H1 (cell line): ENCODE results near the gene TSPAN5. TPM values are rescaled to one million over a fixed set of nuclear protein-coding genes. Genes with fewer than 3 reads are reported as not detected.

Experiments
- CTCF ChIA-PET: fragments of 300-600 bp; sonication (Branson Sonifier 250); formaldehyde crosslinking; loops from one replicate; lab custom pipeline; 2021; ENCODE audit not compliant: partially characterized antibody; lab: Charles Lee
- POLR2A ChIA-PET: fragments of 300-600 bp; sonication (Branson Sonifier 250); formaldehyde crosslinking; loops from one replicate; lab custom pipeline; 2021; ENCODE audit warnings: inconsistent platforms; ENCODE audit not compliant: partially characterized antibody; lab: Charles Lee
- DNase-seq, 2 experiments: peaks; one replicate each; pipeline versions ENCODE4 v3.0.0 to v3.0.0-alpha.2; 2010 to 2022; ENCODE audit warnings: low spot score in 2 of 2, low read depth in 1 of 2, mixed read lengths in 1 of 2
- FAIRE-seq: peaks from 2 replicates; lab custom pipeline; 2011; peaks lifted over from hg19 to GRCh38; lab: Jason Lieb, UNC
- H2AFZ ChIP-seq: 2 replicates; pipeline ENCODE4 v1.8.1; 2012; ENCODE audit warnings: low read length, inconsistent platforms
- H2AK5ac ChIP-seq: 2 replicates; pipeline ENCODE4 v1.6.1; 2013; ENCODE audit warnings: low read depth, low read length
- H2BK120ac ChIP-seq: replicated peaks from 2 replicates; pipeline ENCODE3; 2013; ENCODE audit warnings: low read depth, low read length, inconsistent platforms
- H2BK12ac ChIP-seq: 2 replicates; pipeline ENCODE4 v1.6.1; 2013; ENCODE audit warnings: low read depth, low read length
- H2BK15ac ChIP-seq: 2 replicates; pipeline ENCODE4 v1.6.1; 2013; ENCODE audit warnings: low read length
- H2BK20ac ChIP-seq: 2 replicates; pipeline ENCODE4 v1.6.1; 2013; ENCODE audit warnings: low read length
- H2BK5ac ChIP-seq: 2 replicates; pipeline ENCODE4 v1.6.1; 2013; ENCODE audit warnings: low read depth, low read length
- H3K14ac ChIP-seq: 2 replicates; pipeline ENCODE4 v1.6.1; 2013; ENCODE audit warnings: inconsistent platforms; ENCODE audit not compliant: insufficient read length
- H3K18ac ChIP-seq: 2 replicates; pipeline ENCODE4 v1.6.1; 2013; ENCODE audit warnings: low read length; ENCODE audit errors: extremely low read depth
- H3K23ac ChIP-seq: 2 replicates; pipeline ENCODE4 v1.6.1; 2013; ENCODE audit warnings: inconsistent platforms; ENCODE audit not compliant: insufficient read length
- H3K23me2 ChIP-seq: 2 replicates; pipeline ENCODE4 v1.6.1; 2013; ENCODE audit warnings: low read depth, low read length
- H3K27ac ChIP-seq: 2 replicates; pipeline ENCODE4 v1.6.1; 2011; ENCODE audit warnings: low read depth, low read length, inconsistent platforms
- H3K27me3 ChIP-seq, 4 experiments: replicated peaks in 1 of 4; 1 replicate in 1 of 4; 2 replicates in 3 of 4; pipeline versions ENCODE4 v1.6.1 to v1.8.1; 2011 to 2013; ENCODE audit warnings: low read length in 3 of 4, mild to moderate bottlenecking in 3 of 4, inconsistent platforms in 2 of 4, mixed read lengths in 2 of 4, moderate library complexity in 1 of 4; ENCODE audit not compliant: control insufficient read depth in 3 of 4, insufficient read depth in 3 of 4; ENCODE audit errors: extremely low read depth in 1 of 4
- H3K36me3 ChIP-seq, 4 experiments: 2 replicates each; pipeline versions ENCODE4 v1.6.1 to v1.8.1; 2011 to 2013; ENCODE audit warnings: mild to moderate bottlenecking in 4 of 4, low read length in 3 of 4, moderate library complexity in 2 of 4, control low read depth in 1 of 4, inconsistent platforms in 1 of 4; ENCODE audit not compliant: insufficient read depth in 4 of 4, control insufficient read depth in 2 of 4
- H3K4ac ChIP-seq: replicated peaks from 2 replicates; pipeline ENCODE3; 2013; ENCODE audit warnings: low read length, low read depth, mixed read lengths, inconsistent platforms; ENCODE audit not compliant: insufficient read length
- H3K4me1 ChIP-seq, 4 experiments: replicated peaks in 1 of 4; 1 replicate in 1 of 4; 2 replicates in 3 of 4; pipeline versions ENCODE4 v1.6.1 to v1.8.1; 2011 to 2013; ENCODE audit warnings: low read length in 3 of 4, inconsistent platforms in 2 of 4, mixed read lengths in 1 of 4; ENCODE audit not compliant: insufficient read depth in 4 of 4, control insufficient read depth in 3 of 4
- H3K4me2 ChIP-seq, 2 experiments: 2 replicates each; pipeline versions ENCODE4 v1.6.1 to v1.8.1; 2011 to 2013; ENCODE audit warnings: low read depth in 2 of 2, low read length in 2 of 2, control low read depth in 1 of 2, inconsistent platforms in 1 of 2, mild to moderate bottlenecking in 1 of 2; ENCODE audit not compliant: insufficient read depth in 1 of 2
- H3K4me3 ChIP-seq, 4 experiments: fragments of 200-600, 300-600 bp in 1 of 4; sonication (generic), shearing (Covaris generic), sonication (Bioruptor Twin) in 1 of 4; 2 replicates each; pipeline versions ENCODE4 v1.5.1 to v1.8.1; 2011 to 2016; ENCODE audit warnings: low read length in 4 of 4, low read depth in 3 of 4, control low read depth in 2 of 4, inconsistent platforms in 2 of 4, mild to moderate bottlenecking in 2 of 4, mixed read lengths in 1 of 4, moderate library complexity in 1 of 4; ENCODE audit not compliant: insufficient read depth in 2 of 4; ENCODE audit errors: extremely low read depth in 1 of 4
- H3K56ac ChIP-seq: replicated peaks from 2 replicates; pipeline ENCODE3; 2013; ENCODE audit warnings: low read depth, mild to moderate bottlenecking, mixed read lengths, low read length, inconsistent platforms; ENCODE audit not compliant: insufficient read length
- H3K79me1 ChIP-seq: 2 replicates; pipeline ENCODE4 v1.6.1; 2013; ENCODE audit warnings: low read depth, low read length, control low read depth
- H3K79me2 ChIP-seq, 2 experiments: 2 replicates each; pipeline versions ENCODE4 v1.6.1 to v1.8.1; 2012 to 2013; ENCODE audit warnings: low read length in 2 of 2, mild to moderate bottlenecking in 2 of 2, inconsistent platforms in 1 of 2; ENCODE audit not compliant: insufficient read depth in 2 of 2, control insufficient read depth in 1 of 2
- H3K9ac ChIP-seq, 4 experiments: replicated peaks in 1 of 4; 1 replicate in 1 of 4; 2 replicates in 3 of 4; pipeline versions ENCODE4 v1.6.1 to v1.8.1; 2011 to 2013; ENCODE audit warnings: low read depth in 3 of 4, low read length in 3 of 4, control low read depth in 2 of 4, mild to moderate bottlenecking in 2 of 4, moderate library complexity in 2 of 4, inconsistent platforms in 1 of 4; ENCODE audit errors: extremely low read depth in 1 of 4
- H3K9me3 ChIP-seq, 2 experiments: 2 replicates each; pipeline versions ENCODE4 v1.6.1 to v1.8.1; 2012 to 2013; ENCODE audit warnings: mild to moderate bottlenecking in 2 of 2, moderate library complexity in 2 of 2, control low read depth in 1 of 2, inconsistent platforms in 1 of 2, low read depth in 1 of 2, low read length in 1 of 2, mixed read lengths in 1 of 2; ENCODE audit not compliant: insufficient read depth in 2 of 2
- H4K20me1 ChIP-seq, 2 experiments: replicated peaks in 1 of 2; 2 replicates each; pipeline versions ENCODE3 to v1.8.1; 2011 to 2013; ENCODE audit warnings: inconsistent platforms in 2 of 2, low read length in 2 of 2, mild to moderate bottlenecking in 1 of 2; ENCODE audit not compliant: insufficient read depth in 2 of 2, control insufficient read depth in 1 of 2
- H4K5ac ChIP-seq: 2 replicates; pipeline ENCODE4 v1.6.1; 2013; ENCODE audit warnings: low read length, low read depth, mixed read lengths, inconsistent platforms; ENCODE audit not compliant: insufficient read length
- H4K8ac ChIP-seq: 2 replicates; pipeline ENCODE4 v1.8.0; 2013; ENCODE audit warnings: mild to moderate bottlenecking, moderate library complexity, low read length, inconsistent platforms; ENCODE audit not compliant: insufficient read depth; ENCODE audit errors: extremely low read depth
- H4K91ac ChIP-seq: replicated peaks from 2 replicates; pipeline ENCODE3; 2013; ENCODE audit warnings: low read length, mixed read lengths, inconsistent platforms; ENCODE audit not compliant: insufficient read length
- MAX ChIP-seq: IDR thresholded peaks from 2 replicates; pipeline ENCODE4 v1.6.1; 2012; ENCODE audit warnings: inconsistent platforms
- polyA plus RNA-seq, 7 experiments: library from polyadenylated mRNA; depleted of rRNA in 3 of 7; stranded (reverse) in 5 of 7; unstranded in 2 of 7; fragments of >200 nt in 5 of 7; fragments of 200-250 nt in 2 of 7; gene quantifications; 1 replicate in 5 of 7; 2 replicates in 1 of 7; 4 replicates in 1 of 7; pipeline versions ENCODE4 v1.2.1 to v1.2.3, GENCODE V29; 2011 to 2013; ENCODE audit warnings: missing spikeins in 2 of 7, mixed read lengths in 2 of 7
- total RNA-seq: library from RNA; stranded (reverse); fragmentation: NEBNext Ultra II Directional; extraction: Animal tissue kit (Norgen Biotek cat#: 25700); gene quantifications from 2 replicates; pipeline ENCODE4 v1.2.1, GENCODE V29; 2021

TSPAN5 gene
- total and polyA plus RNA-seq, 2 of the 8 experiments (the other 6 are each of a cell fraction or from before 2014, with no cell fraction given), result 17.6 to 21.2 TPM

GRCh38 chr4:98444371-98444770, 214.0 kb downstream of the TSPAN5 start:
- H2BK15ac ChIP-seq, result no peak overlapping the region
- no peak overlapping the region for H2BK120ac ChIP-seq
- H3K9me3 ChIP-seq, result no peaks in the 10 kb centered on the region
- no peak for TF ChIP-seq MAX
- H3K4me2 ChIP-seq, result no peak overlapping the region
- H2BK5ac ChIP-seq, result no peak overlapping the region
- H2BK12ac ChIP-seq, result no peak overlapping the region
- no peak overlapping the region for H3K14ac ChIP-seq
- H4K91ac ChIP-seq, result no peak overlapping the region
- no peak for DNase-seq
- FAIRE-seq, result no peak
- H3K79me2 ChIP-seq, result no peaks in the 10 kb centered on the region
- H3K4me1 ChIP-seq, result no peaks in the 10 kb centered on the region
- no peak overlapping the region for H2AFZ ChIP-seq
- no peaks in the 10 kb centered on the region for H3K23me2 ChIP-seq
- H2AK5ac ChIP-seq, result no peak overlapping the region
- no peaks in the 10 kb centered on the region for H4K20me1 ChIP-seq
- H2BK20ac ChIP-seq, result no peak overlapping the region
- CTCF ChIA-PET, result no interaction called here
- no peaks in the 10 kb centered on the region for H3K27me3 ChIP-seq
- no peak overlapping the region for H3K4me3 ChIP-seq
- no peak overlapping the region for H3K27ac ChIP-seq
- H3K36me3 ChIP-seq, result no peaks in the 10 kb centered on the region
- POLR2A ChIA-PET, result no interaction called here
- H4K5ac ChIP-seq, result no peak overlapping the region
- H4K8ac ChIP-seq, result no peak overlapping the region
- no peak overlapping the region for H3K9ac ChIP-seq
- no peak overlapping the region for H3K4ac ChIP-seq
- no peaks in the 10 kb centered on the region for H3K79me1 ChIP-seq
- no peak overlapping the region for H3K23ac ChIP-seq
- H3K56ac ChIP-seq, result no peak overlapping the region
- no peak overlapping the region for H3K18ac ChIP-seq
